ENCODE data around the gene MARF1. TPM values are rescaled to one million over a fixed set of nuclear protein-coding genes. Genes with fewer than 3 reads are reported as not detected.
A peak's percentile ranks its signal among the peaks of the same experiment; 100 is the strongest.

The MARF1 gene
- total and polyA plus RNA-seq, 5 experiments from 2014 or later = 10.9 to 256 (median 18.2) TPM

DNA sequence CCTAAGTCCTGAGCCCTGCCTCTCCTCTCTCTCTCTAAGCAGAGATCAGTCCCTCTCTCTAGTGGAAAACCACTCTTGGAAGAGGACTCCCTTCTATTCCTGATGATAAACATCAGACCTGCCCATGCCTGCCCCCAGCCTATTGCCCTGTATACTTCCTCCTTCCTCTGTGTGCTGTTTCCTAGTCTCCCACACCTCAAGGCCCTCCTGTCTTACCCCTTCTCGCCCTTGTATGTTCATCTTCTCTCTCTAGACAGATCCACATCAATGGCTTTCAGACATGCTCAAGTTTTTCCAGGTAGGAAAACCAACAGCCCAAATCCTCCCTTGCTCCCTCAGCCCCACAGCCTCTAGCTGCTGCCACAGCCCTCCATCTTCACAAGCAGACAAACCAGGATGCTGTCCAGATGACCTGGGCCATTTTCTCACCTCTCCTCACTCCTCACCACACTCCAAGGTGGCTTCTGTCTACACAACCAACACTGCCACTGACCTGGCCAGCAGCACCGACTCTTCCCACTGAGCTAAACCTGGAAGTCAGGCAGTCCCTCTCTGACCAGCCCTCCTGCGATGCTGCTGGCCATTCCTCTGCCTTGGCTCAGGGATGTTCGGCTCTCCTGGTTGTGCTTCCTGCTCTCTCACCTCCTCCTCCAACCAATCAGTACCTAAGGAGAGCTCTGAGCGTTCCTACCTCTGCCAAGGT is 36.3 kb downstream of the MARF1 start:
- POLR2A ChIA-PET = interaction anchor here (0.5 kb wide), 1 partner anchor 15 kb away, joined by 3 read pairs; no protein-coding TSS in a partner anchor
- H3K27ac Mint-ChIP-seq = peak overlapping the region; percentile 29 to 91 (median 87)
- H3K4me3 Mint-ChIP-seq = no peak overlapping the region
- DNase-seq (no peak), ATAC-seq (no peak)
- peaks cover 2 to 22% (median 10%) of the 10 kb centered on the region in 4 donors for H3K4me1 Mint-ChIP-seq
- peaks cover 6 to 100% (median 36%) of the 10 kb centered on the region in 3 donors for H3K36me3 Mint-ChIP-seq
- H3K9me3 Mint-ChIP-seq = no peaks in the 10 kb centered on the region
- no peaks in the 10 kb centered on the region for H3K27me3 Mint-ChIP-seq

DNA sequence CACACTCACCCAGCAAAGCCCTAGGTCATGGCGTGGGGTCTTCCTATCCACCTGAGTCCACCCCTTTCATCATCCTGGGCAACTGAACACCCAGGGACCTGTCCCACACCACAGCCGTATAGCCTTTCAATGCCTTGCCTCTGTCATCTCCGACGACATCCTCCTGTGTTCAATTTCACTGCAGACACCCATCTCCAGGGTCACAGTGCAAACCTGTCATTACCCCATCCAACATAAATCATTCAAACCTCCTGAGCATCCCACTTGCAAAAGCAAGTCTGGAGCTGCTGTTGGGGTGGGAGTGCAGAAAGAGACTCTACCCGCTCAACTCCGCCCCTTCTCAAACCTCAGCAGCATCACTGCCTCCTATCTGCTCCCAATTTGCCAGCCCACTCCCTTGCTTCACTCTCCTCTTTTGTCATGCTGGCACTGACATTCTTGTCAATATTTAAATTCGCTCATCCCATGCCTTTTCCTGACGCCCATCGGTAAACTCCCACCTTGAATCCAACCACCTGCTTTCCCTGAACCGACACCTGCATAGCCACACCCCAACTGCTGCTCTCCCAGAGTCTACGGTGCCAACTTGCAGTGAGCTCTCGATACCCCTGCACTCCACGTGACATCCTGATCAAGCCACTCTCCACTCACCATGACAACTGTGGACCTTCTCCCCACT is 37.0 kb downstream of the MARF1 start:
- POLR2A ChIA-PET = interaction anchor here (0.5 to 0.8 kb wide), 3 partner anchors 14 to 165 kb away, joined by 3 to 4 read pairs (median 3); no protein-coding TSS in a partner anchor
- Mint-ChIP-seq H3K9me3 (no peaks in the 10 kb centered on the region), H3K4me3 (no peak overlapping the region), H3K27me3 (no peaks in the 10 kb centered on the region), H3K36me3 (peaks cover 13 to 100% (median 36%) of the 10 kb centered on the region in 3 donors), H3K27ac (peak overlapping the region; percentile 53 to 91 (median 86)), H3K4me1 (peaks cover 2 to 27% (median 10%) of the 10 kb centered on the region in 4 donors)
- ATAC-seq (no peak), DNase-seq (no peak)

DNA sequence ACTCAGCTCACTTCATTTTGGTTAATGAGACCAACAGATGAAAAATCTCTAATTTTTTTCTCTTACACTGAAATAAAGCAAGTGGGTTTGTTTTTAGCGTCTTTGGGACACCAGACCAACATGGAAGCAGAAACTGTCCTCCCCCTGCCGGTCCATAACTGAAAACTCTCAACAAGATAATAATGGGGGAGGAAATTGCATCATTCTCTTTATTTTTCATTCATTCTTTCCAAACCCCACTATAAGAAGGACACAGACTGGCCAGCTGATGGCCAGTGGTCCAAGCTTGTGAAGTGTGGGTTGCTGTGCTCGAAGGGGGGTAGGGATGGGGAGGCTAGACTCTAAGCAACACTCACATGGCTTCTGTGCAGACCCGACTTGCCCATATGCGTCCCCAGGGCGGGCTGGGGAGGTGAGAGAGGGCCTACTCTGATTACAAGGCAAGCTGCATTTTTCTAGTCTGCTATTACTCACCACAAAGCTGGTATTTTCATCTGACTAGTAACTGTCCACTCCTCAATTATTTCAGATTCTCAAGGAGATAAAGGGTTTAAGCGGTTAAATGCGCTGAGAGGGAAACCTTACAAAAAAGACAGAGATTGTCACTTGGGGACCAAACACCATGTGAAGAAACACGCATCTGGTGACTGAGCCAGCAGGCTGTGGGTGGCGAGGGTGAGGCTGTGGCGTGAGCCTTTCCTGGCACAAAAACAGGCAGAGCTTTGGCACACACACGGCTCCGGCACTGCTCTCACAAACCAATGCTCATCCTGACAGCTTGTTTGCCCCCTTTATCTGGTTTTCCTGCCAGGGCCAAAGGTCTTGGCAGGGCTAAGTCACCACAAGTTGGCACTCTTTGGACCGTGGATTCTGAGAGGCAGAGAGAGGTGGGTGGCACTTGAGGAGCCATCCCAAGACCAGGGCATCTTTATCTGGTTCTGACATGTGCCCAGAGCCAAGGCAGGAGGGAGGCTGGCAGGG is 38.2 kb downstream of the MARF1 start:
- peak overlapping the region in 7 of 10 donors; percentile 20 to 88 (median 73) for H3K27ac Mint-ChIP-seq
- H3K36me3 Mint-ChIP-seq = peaks cover 14 to 100% (median 30%) of the 10 kb centered on the region in 3 donors
- DNase-seq = no peak
- peaks cover 2 to 29% (median 10%) of the 10 kb centered on the region in 4 donors for H3K4me1 Mint-ChIP-seq
- H3K9me3 Mint-ChIP-seq = no peaks in the 10 kb centered on the region
- POLR2A ChIA-PET = interaction anchor here (0.6 to 1.4 kb wide), 5 partner anchors 14 to 285 kb away, joined by 3 to 4 read pairs (median 3); no protein-coding TSS in a partner anchor
- no peak overlapping the region for H3K4me3 Mint-ChIP-seq
- no peak for ATAC-seq
- no peaks in the 10 kb centered on the region for H3K27me3 Mint-ChIP-seq

DNA sequence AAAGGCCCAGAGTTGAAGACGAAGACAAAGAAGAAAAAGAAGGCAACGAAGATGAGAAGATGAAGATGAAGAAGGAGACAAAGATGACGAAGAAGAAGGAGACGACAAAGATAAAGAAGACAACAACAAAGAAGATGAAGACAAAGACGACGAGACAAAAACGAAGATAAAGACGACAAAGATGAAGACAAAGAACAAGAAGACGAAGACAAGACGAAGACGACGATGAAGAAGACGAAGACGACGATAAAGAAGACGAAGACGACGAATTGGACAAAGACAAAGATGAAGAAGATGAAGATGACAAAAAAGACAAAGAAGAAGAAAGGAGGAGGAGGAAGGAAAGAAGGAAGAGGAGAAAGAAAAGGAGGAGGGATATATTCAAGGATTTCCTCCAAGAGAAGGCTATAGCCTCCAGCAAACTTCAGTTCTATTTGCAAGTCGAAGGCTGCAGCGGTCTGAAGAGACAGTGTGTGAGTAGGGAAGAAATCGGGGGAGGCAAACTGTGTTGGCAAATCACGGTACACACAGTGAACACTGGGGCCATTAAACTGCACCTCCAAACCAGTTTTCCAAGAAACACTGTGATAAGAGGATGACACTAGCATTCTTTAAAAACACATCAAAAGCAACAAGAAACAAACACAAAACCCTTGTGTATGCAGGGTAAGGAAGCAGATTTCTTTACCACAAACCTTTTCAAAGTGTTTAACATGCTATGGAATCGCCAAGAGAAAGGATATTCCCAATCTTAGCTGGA is 40.5 kb downstream of the MARF1 start:
- ATAC-seq = no peak
- no peaks in the 10 kb centered on the region for H3K9me3 Mint-ChIP-seq
- H3K27ac Mint-ChIP-seq = peak overlapping the region in 7 of 10 donors; percentile 19 to 90 (median 52)
- H3K4me3 Mint-ChIP-seq = no peak overlapping the region
- POLR2A ChIA-PET = no interaction called here
- peaks cover 2 to 31% (median 10%) of the 10 kb centered on the region in 4 donors for H3K4me1 Mint-ChIP-seq
- no peaks in the 10 kb centered on the region for H3K27me3 Mint-ChIP-seq
- H3K36me3 Mint-ChIP-seq = peaks cover 18 to 99% (median 26%) of the 10 kb centered on the region in 3 donors
- DNase-seq = no peak

DNA sequence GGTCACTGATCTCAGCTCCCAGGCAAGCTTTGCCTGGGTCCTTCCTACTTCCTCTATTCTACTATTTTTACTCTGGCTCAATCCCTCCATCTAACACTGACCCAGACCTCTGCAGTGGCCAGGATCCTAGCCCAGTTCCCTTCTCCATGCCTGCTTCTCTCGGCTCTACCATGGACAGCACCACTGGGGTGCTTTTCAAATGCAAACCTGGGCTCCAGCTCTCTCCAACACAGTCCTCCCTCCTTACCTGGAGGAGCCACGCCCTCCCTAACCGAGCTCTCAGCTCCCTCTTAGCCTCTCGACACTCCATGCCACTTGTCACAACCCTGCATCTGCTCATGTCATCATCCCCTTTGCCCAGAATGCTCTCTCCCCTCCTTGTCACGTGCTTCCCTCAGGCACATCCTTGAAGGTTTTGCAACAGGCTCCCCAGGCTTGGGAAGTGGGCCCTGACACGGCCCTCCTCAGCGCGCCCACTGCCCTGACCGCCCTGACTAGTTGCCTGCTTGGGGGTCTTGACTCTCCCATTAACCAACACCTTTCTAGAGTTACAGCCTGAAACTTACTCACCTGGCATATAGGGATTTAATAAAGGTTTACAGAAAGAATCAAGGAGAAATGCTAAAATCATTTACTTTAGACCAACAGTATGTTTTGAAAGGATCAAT is 41.6 kb downstream of the MARF1 start:
- Mint-ChIP-seq H3K4me3 (no peak overlapping the region), H3K9me3 (no peaks in the 10 kb centered on the region), H3K27me3 (no peaks in the 10 kb centered on the region), H3K27ac (peak overlapping the region; percentile 8 to 90 (median 60)), H3K36me3 (peaks cover 18 to 99% (median 28%) of the 10 kb centered on the region in 3 donors), H3K4me1 (peaks cover 0 to 27% (median 4%) of the 10 kb centered on the region in 4 donors)
- POLR2A ChIA-PET = interaction anchor here (0.6 kb wide), 1 partner anchor 533 kb away, joined by 3 read pairs; no protein-coding TSS in a partner anchor
- no peak for DNase-seq
- no peak for ATAC-seq

DNA sequence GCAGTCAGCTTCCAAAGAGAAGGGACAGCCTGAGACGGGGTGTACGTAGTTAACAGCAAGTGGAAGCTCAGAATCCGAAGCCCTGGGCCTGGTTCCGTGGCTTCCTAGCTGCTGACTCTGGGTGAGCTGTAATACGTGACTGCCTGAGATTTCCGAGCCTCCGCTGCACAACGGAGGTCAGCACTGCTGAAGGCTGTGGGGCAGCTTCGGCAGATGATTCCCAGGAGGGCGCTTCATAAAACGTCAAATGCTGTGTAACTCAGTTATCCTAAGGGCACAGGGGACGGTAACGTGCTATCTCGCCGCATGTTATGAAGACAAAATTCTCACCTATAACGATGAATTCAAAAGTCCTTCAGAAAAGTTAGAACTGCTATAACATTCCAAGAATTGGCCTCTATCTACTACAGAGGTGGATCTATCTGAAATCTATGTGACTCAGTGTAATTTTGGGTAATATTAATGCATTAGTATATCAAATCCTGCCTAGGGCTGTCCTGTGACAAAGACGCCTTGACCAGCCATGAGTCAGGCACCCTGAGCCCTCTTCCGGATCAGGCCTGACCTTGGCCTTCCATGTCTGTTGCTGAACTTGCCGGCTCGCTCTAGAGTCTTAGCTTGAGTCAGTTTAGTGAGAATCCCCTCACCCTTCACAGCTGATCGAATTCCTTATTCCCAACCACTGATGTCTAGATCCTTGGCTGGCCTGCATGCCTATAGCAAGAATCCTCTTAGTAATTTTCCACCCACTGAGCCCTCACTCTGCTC is 43.5 kb downstream of the MARF1 start:
- DNase-seq (no peak), ATAC-seq (no peak)
- Mint-ChIP-seq H3K4me1 (peaks cover 0 to 21% (median 6%) of the 10 kb centered on the region in 4 donors), H3K9me3 (no peaks in the 10 kb centered on the region), H3K27me3 (no peaks in the 10 kb centered on the region), H3K4me3 (no peak overlapping the region), H3K36me3 (peaks cover 18 to 99% (median 43%) of the 10 kb centered on the region in 3 donors), H3K27ac (peak overlapping the region in 9 of 10 donors; percentile 29 to 75 (median 59))
- POLR2A ChIA-PET = interaction anchor here (0.7 to 0.9 kb wide), 2 partner anchors 9 to 15 kb away, joined by 3 to 4 read pairs; no protein-coding TSS in a partner anchor

DNA sequence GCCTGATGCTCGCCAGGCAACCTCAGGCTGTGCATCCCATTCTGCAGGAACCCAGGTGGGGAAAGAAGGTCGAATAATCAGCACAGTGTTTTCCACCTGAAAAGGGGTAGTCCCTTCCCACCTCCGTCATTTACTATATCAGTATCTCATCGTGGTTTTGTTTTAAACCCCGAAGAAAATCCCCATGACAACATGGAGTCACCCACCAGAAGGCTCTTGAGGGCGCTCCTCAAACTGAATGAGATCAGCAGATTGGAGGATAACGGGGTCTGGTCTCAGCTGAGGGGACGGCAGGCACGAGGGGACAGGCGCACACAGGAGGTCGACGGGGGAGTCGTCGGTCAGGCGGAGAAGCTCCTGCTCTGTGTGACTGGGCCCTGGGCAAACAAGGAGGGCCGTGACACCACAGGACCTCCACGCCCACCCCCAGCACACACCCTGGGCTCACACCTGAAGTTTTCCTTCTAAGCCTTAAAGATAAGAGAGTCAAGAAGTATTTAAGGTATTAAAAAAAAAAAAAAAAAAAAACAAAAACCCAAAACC is 44.2 kb downstream of the MARF1 start:
- no peaks in the 10 kb centered on the region for H3K27me3 Mint-ChIP-seq
- ATAC-seq (no peak), DNase-seq (no peak)
- no peak overlapping the region for H3K4me3 Mint-ChIP-seq
- H3K36me3 Mint-ChIP-seq = peaks cover 18 to 97% (median 43%) of the 10 kb centered on the region in 3 donors
- peaks cover 0 to 18% (median 8%) of the 10 kb centered on the region in 4 donors for H3K4me1 Mint-ChIP-seq
- no peaks in the 10 kb centered on the region for H3K9me3 Mint-ChIP-seq
- H3K27ac Mint-ChIP-seq = peak overlapping the region in 7 of 10 donors; percentile 18 to 82 (median 59)
- POLR2A ChIA-PET = interaction anchor here (0.7 to 0.9 kb wide), 3 partner anchors 8 to 156 kb away, joined by 3 to 5 read pairs (median 4); no protein-coding TSS in a partner anchor

DNA sequence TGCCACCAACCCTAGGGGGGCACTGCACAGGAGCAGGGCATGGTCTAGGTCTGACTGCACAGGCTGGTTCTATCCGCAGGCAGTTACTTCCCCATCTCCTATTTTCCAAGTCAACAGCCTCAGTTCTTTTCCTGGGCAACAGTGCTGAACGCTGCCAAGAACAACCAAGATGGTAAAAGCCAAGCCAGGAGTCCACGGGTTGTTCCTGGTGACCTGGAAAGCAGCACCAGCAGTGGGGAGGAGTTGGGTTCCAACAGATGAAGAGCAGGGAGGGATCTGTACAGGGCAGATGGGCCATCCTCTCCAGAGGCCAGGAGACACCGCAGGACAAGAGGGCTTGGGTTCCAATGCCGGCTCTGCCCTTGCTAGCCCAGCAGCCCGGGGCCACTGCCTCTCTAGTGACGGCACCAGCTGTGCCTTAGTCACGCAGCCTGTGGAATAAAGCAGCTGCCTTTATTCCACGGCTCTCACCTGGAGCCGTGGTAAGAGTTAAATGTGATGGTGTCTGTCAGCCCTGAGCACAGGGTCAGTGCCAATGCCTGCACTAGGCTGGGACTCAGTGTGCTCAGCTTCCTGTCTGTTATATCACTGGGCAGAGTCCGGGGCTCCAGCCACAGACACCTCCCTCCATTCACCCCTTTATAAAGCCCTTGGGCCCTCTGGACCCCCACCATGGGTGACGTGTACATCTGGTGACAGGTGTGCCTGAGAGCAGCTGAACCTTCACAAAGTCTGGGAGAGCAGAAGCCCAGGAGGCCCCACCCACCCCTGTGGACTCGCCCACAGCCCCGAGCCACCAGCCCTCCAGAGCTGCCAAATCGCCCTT is 44.9 kb downstream of the MARF1 start:
- Mint-ChIP-seq H3K9me3 (no peaks in the 10 kb centered on the region), H3K4me3 (no peak overlapping the region), H3K36me3 (peaks cover 18 to 96% (median 43%) of the 10 kb centered on the region in 3 donors), H3K4me1 (peaks cover 0 to 22% (median 9%) of the 10 kb centered on the region in 4 donors), H3K27ac (peak overlapping the region; percentile 15 to 86 (median 70)), H3K27me3 (no peaks in the 10 kb centered on the region)
- POLR2A ChIA-PET = interaction anchor here (0.7 kb wide), 1 partner anchor 155 kb away, joined by 5 read pairs; no protein-coding TSS in a partner anchor
- no peak for DNase-seq
- no peak for ATAC-seq

DNA sequence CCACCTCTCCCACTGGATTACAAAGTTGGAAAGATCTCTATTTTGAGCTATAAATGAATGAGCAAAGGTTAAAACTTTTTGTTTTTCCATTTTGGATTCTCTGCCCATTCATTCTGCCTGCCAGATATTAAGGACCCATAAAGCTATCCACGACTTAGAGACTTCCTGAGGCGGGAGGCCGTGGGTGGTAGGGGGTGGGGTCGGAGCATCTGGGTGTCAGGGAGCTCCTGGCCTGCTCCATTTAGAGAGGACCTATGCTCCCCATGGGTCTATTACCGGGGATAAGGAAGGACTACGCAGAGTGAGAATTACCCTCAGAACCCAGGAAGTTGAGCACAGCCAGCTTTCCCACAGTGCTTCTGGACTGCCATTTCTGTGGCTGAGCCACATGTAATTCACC is 45.8 kb downstream of the MARF1 start:
- H3K9me3 Mint-ChIP-seq = no peaks in the 10 kb centered on the region
- peaks cover 6 to 30% (median 11%) of the 10 kb centered on the region in 4 donors for H3K4me1 Mint-ChIP-seq
- peak overlapping the region in 8 of 10 donors; percentile 19 to 86 (median 70) for H3K27ac Mint-ChIP-seq

More for the DNA sequence above, 45.8 kb downstream of the MARF1 start:
- no peak for ATAC-seq
- Mint-ChIP-seq H3K4me3 (no peak overlapping the region), H3K36me3 (peaks cover 14 to 87% (median 43%) of the 10 kb centered on the region in 3 donors), H3K27me3 (no peaks in the 10 kb centered on the region)
- POLR2A ChIA-PET = no interaction called here
- DNase-seq = no peak

All from naive thymus-derived CD8-positive, alpha-beta T cell (primary cell).